Smooth muscle cell (in vitro differentiated cells): ENCODE data around the gene RPS19. TPM values are rescaled to one million over a fixed set of nuclear protein-coding genes. Genes with fewer than 3 reads are reported as not detected.

ENCODE experiments used
- DNase-seq: peaks from one replicate; lab custom pipeline; 2025; ENCODE audit not compliant: unreplicated experiment; lab: John Stamatoyannopoulos, UW
- H2AFZ ChIP-seq: fragments of 200-600 bp; sonication (generic); 2 replicates; pipeline ENCODE4 v1.6.0; 2016; ENCODE audit warnings: antibody characterized with exemption, low read depth, mild to moderate bottlenecking
- H3F3A ChIP-seq: fragments of 200-600 bp; sonication (generic); 2 replicates; pipeline ENCODE4 v1.6.0; 2017; ENCODE audit warnings: antibody characterized with exemption, low read depth
- H3K27ac ChIP-seq: fragments of 200-600 bp; sonication (generic); 2 replicates; pipeline ENCODE4 v1.5.1; 2016; ENCODE audit warnings: low read depth, mild to moderate bottlenecking
- H3K27me3 ChIP-seq: fragments of 200-600 bp; sonication (generic); 2 replicates; pipeline ENCODE4 v1.6.1; 2016; ENCODE audit warnings: low read depth, mild to moderate bottlenecking
- H3K36me3 ChIP-seq: fragments of 200-600 bp; sonication (generic); 2 replicates; pipeline ENCODE4 v1.5.1; 2016; ENCODE audit warnings: low read depth
- H3K4me1 ChIP-seq: fragments of 200-600 bp; sonication (generic); 2 replicates; pipeline ENCODE4 v1.5.1; 2016; ENCODE audit warnings: low read depth
- H3K4me2 ChIP-seq: fragments of 200-600 bp; sonication (generic); 2 replicates; pipeline ENCODE4 v1.6.0; 2016; ENCODE audit warnings: mild to moderate bottlenecking
- H3K4me3 ChIP-seq: fragments of 200-600 bp; sonication (generic); 2 replicates; pipeline ENCODE4 v1.5.1; 2016; ENCODE audit warnings: mild to moderate bottlenecking
- H3K79me2 ChIP-seq: fragments of 200-600 bp; sonication (generic); 2 replicates; pipeline ENCODE4 v1.6.0; 2016; ENCODE audit warnings: low read depth, mild to moderate bottlenecking
- H3K9ac ChIP-seq: fragments of 200-600 bp; sonication (generic); 2 replicates; pipeline ENCODE4 v1.6.0; 2016; ENCODE audit warnings: low read depth
- H3K9me3 ChIP-seq: fragments of 200-600 bp; sonication (generic); replicated peaks from 2 replicates; pipeline ENCODE4 v1.5.1; 2016; ENCODE audit warnings: low read depth
- H4K20me1 ChIP-seq: fragments of 200-600 bp; sonication (generic); 2 replicates; pipeline ENCODE4 v1.6.0; 2016; ENCODE audit warnings: low read depth
- CTCF ChIP-seq: fragments of 200-600 bp; sonication (generic); IDR thresholded peaks from 2 replicates; pipeline ENCODE4 v1.5.1; 2017; ENCODE audit warnings: borderline replicate concordance, mild to moderate bottlenecking, antibody characterized with exemption; ENCODE audit not compliant: insufficient read depth, poor library complexity, severe bottlenecking
- WGBS: methylation state at CpG from one replicate; pipeline ENCODE4 v1.1.7; 2016; ENCODE audit warnings: low lambda C conversion rate; 5-methylcytosine and 5-hydroxymethylcytosine counted together
- polyA plus RNA-seq: library from polyadenylated mRNA; unstranded; fragments of >200 nt; fragmentation: Nextera tagmentation; extraction: Ambion mirVana; gene quantifications from 2 replicates; pipeline ENCODE4 v1.2.1, GENCODE V29; 2016
- total RNA-seq: library from RNA; depleted of rRNA; stranded (reverse); fragments of >200 nt; gene quantifications from 2 replicates; pipeline ENCODE4 v1.2.3, GENCODE V29; 2014

RPS19 gene
- total and polyA plus RNA-seq, 2 experiments from 2014 or later: 1,345 to 2,105 TPM

DNA sequence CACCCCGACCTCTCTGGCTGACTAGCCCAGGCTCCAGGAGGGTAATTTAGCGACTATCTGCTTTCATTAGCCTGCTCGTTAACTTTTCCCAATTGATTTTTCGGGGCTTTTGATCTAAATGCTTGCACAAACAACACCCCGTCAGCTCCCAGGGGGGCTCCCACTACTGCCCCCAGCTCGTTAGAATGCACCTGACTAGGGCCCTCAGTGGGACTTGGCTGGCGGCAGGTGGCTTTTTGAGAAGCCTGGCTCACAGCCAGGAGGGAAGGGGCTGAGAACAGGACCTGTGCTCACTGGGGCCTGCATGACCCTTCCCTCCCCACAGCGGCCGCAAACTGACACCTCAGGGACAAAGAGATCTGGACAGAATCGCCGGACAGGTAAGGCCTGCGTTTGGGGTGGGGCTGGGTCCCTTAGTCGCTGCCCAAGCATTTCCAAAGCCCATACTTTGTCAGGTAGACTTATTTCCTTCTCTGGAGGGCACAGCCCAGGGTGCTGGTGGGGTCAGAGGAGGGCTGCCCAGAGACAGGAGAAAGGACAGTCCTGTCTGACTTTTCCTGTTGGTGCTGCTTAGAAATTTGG is 9.4 kb downstream of the RPS19 start:
- Histone ChIP-seq H2AFZ (no peak overlapping the region), H3K27ac (no peak overlapping the region), H3K36me3 (no peaks in the 10 kb centered on the region), H3K9me3 (no peaks in the 10 kb centered on the region), H3K4me1 (no peaks in the 10 kb centered on the region), H3K4me3 (no peak overlapping the region), H4K20me1 (peaks cover 90% of the 10 kb centered on the region), H3K4me2 (no peak overlapping the region), H3K9ac (no peak overlapping the region), H3F3A (peaks cover 50% of the 10 kb centered on the region), H3K27me3 (no peaks in the 10 kb centered on the region), H3K79me2 (peaks cover 35% of the 10 kb centered on the region)
- 91% methylated on average over 13 of the region's 13 CpGs for WGBS
- no peak for DNase-seq
- no peak for TF ChIP-seq CTCF

GRCh38 chr19:41870401-41870873 is 10.4 kb downstream of the RPS19 start:
- Histone ChIP-seq H3K9me3 (no peaks in the 10 kb centered on the region), H2AFZ (no peak overlapping the region), H3K36me3 (no peaks in the 10 kb centered on the region), H4K20me1 (peaks cover 81% of the 10 kb centered on the region), H3K4me1 (no peaks in the 10 kb centered on the region), H3K4me2 (no peak overlapping the region), H3K9ac (no peak overlapping the region), H3K27me3 (no peaks in the 10 kb centered on the region), H3K4me3 (no peak overlapping the region), H3K27ac (no peak overlapping the region), H3K79me2 (peaks cover 25% of the 10 kb centered on the region), H3F3A (peaks cover 50% of the 10 kb centered on the region)
- DNase-seq: no peak
- TF ChIP-seq CTCF: no peak
- WGBS: 95% methylated on average over 3 of the region's 3 CpGs

DNA sequence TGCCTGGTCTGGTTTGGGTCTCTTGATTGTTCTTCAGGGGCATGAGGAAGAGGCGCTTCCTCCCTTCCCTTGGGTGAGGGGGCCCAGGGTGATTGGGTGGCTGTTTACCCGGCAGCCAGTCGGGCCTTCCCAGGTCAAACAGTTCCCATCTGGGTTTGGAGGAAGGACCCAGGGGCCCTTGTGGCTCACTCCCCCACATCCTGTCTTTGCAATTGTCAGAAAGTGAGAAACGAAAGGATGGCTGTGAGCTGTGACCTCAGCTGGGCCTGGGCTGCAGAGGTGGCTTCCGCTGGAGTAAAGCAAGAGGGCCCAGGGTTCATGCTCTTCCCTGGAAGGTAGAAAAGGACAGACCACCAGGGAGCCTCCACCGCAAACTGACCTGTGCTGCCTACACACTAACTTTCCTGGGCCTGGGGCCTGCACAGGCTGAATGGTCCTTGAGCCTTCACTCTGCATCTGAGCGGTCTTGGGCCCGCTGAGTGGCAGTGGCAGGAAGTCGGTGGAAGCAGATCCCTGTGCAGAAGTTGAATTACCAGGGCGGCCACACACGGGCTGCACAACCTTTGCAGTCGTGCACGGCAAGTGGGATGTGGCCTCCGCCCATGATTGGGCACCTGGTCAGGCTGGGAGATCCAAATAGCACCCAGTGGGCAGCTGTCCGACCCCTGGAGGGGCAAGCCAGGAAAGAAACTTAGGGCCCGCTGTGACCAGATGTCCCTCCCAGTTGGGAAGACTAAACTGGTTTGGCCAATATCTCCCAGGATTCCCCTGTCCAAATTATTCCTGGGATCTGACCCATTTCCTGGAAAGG is 11.7 kb downstream of the RPS19 start:
- H3K4me1 ChIP-seq: no peaks in the 10 kb centered on the region
- peaks cover 14% of the 10 kb centered on the region for H3K79me2 ChIP-seq
- peaks cover 46% of the 10 kb centered on the region for H3F3A ChIP-seq
- no peaks in the 10 kb centered on the region for H3K9me3 ChIP-seq
- no peak for TF ChIP-seq CTCF
- no peaks in the 10 kb centered on the region for H3K36me3 ChIP-seq
- H3K4me3 ChIP-seq: no peak overlapping the region
- H3K27ac ChIP-seq: no peak overlapping the region
- H2AFZ ChIP-seq: no peak overlapping the region
- peaks cover 67% of the 10 kb centered on the region for H4K20me1 ChIP-seq
- no peak overlapping the region for H3K9ac ChIP-seq
- DNase-seq: no peak
- 92% methylated on average over 16 of the region's 16 CpGs for WGBS
- H3K4me2 ChIP-seq: no peak overlapping the region
- no peaks in the 10 kb centered on the region for H3K27me3 ChIP-seq
